DMS153 treated with DMSO at 0.1 percent for 48 hours (cell line): ENCODE measurements around the gene ZNF785.
"Not testable (repeated sequence)": the region's sequence is repeated elsewhere in the genome, so short reads cannot be mapped to it uniquely, and the experiment has no call there.

ENCODE experiments used
- DNase-seq: peaks from one replicate; lab custom pipeline; 2025; ENCODE audit not compliant: unreplicated experiment; lab: John Stamatoyannopoulos, UW

ZNF785 gene

GRCh38 chr16:30540916-30541464 is 44.5 kb downstream of the ZNF785 start:
- DNase-seq: not testable (repeated sequence)

GRCh38 chr16:30539986-30540526 is 45.4 kb downstream of the ZNF785 start:
- DNase-seq: not testable (repeated sequence)

- no peak for DNase-seq
These were observed 46.2 kb downstream of the ZNF785 start for GRCh38 chr16:30539000-30539964.

- not testable (repeated sequence) for DNase-seq
These were observed 49.0 kb downstream of the ZNF785 start for GRCh38 chr16:30536391-30537024.

- DNase-seq: peak; percentile 66
These were observed 49.7 kb downstream of the ZNF785 start for GRCh38 chr16:30535777-30536190.

GRCh38 chr16:30535106-30535776 is 50.3 kb downstream of the ZNF785 start:
- DNase-seq: no peak

- DNase-seq: peak; percentile 66
These were observed 51.0 kb downstream of the ZNF785 start, which contains the start of gene ZNF747 for GRCh38 chr16:30534368-30535105. Gene ZNF747 (minus strand): TSS chr16:30534858. CDS start chr16:30534679, 179 bp downstream.

- no peak for DNase-seq
These were observed 51.6 kb downstream of the ZNF785 start for GRCh38 chr16:30533748-30534367.

GRCh38 chr16:30533146-30533522 is 52.4 kb downstream of the ZNF785 start:
- no peak for DNase-seq

- DNase-seq: no peak
These were observed 53.0 kb downstream of the ZNF785 start for GRCh38 chr16:30532285-30533145.
